Measurements from ENCODE around the gene FAXDC2. TPM values are rescaled to one million over a fixed set of nuclear protein-coding genes. Genes with fewer than 3 reads are reported as not detected.

The FAXDC2 gene
- total RNA-seq, 1 donor from 2014 or later, result 25.3 TPM

GRCh38 chr5:154860765-154861164, 10.4 kb upstream of the FAXDC2 start:
- Histone ChIP-seq H3K4me3 (peak overlapping the region; percentile 74 to 90), H3K9me3 (no peaks in the 10 kb centered on the region), H3K36me3 (peaks cover 16 to 25% of the 10 kb centered on the region in 2 donors), H3K4me1 (peaks cover 0 to 22% of the 10 kb centered on the region in 2 donors), H3K27me3 (no peaks in the 10 kb centered on the region), H3K27ac (no peak overlapping the region)
- DNase-seq (ENCODE audit: low spot score in 2 of 2), result no peak
- intact Hi-C loops (cut with DNase I), result no loop called here
- no peak for TF ChIP-seq CTCF (IDR thresholded peaks at IDR 0.05)

- H3K4me1 ChIP-seq, result peaks cover 0 to 22% of the 10 kb centered on the region in 2 donors
- no peaks in the 10 kb centered on the region for H3K9me3 ChIP-seq
- intact Hi-C loops (cut with DNase I), result no loop called here
- peak overlapping the region; percentile 74 to 90 for H3K4me3 ChIP-seq
- peaks cover 10 to 19% of the 10 kb centered on the region in 2 donors for H3K36me3 ChIP-seq
- no peak for TF ChIP-seq CTCF (IDR thresholded peaks at IDR 0.05)
- H3K27me3 ChIP-seq, result no peaks in the 10 kb centered on the region
- DNase-seq (ENCODE audit: low spot score in 2 of 2), result peak in 1 of 2 donors; percentile 69
- H3K27ac ChIP-seq, result peak overlapping the region; percentile 94 to 98
These were observed 9.7 kb upstream of the FAXDC2 start for GRCh38 chr5:154860123-154860522.

- Histone ChIP-seq H3K4me3 (peak overlapping the region; percentile 74 to 90), H3K36me3 (peaks cover 4 to 11% of the 10 kb centered on the region in 2 donors), H3K4me1 (peaks cover 0 to 22% of the 10 kb centered on the region in 2 donors), H3K27me3 (no peaks in the 10 kb centered on the region), H3K9me3 (no peaks in the 10 kb centered on the region), H3K27ac (peak overlapping the region; percentile 94 to 98)
- peak in 1 of 2 donors; percentile 55 for DNase-seq (ENCODE audit: low spot score in 2 of 2)
- intact Hi-C loops (cut with DNase I), result loop anchor here (1.0 to 10.0 kb wide), 4 partner anchors 24 to 414 kb away; partner anchors contain the start of genes LARP1, MRPL22 and SAP30L
- TF ChIP-seq CTCF (IDR thresholded peaks at IDR 0.05), result no peak
These were observed 8.8 kb upstream of the FAXDC2 start for GRCh38 chr5:154858972-154859871.

- intact Hi-C loops (cut with DNase I), result loop anchor here (1.0 to 10.0 kb wide), 4 partner anchors 23 to 414 kb away; partner anchors contain the start of genes LARP1, MRPL22 and SAP30L
- H3K36me3 ChIP-seq, result peaks cover 0 to 3% of the 10 kb centered on the region in 2 donors
- H3K27ac ChIP-seq, result peak within 1 kb of the TSS; percentile 94 to 98
- TF ChIP-seq CTCF (IDR thresholded peaks at IDR 0.05), result no peak
- no peaks in the 10 kb centered on the region for H3K27me3 ChIP-seq
- peaks cover 0 to 22% of the 10 kb centered on the region in 2 donors for H3K4me1 ChIP-seq
- DNase-seq (ENCODE audit: low spot score in 2 of 2), result peak; percentile 92 to 99
- H3K9me3 ChIP-seq, result no peaks in the 10 kb centered on the region
- H3K4me3 ChIP-seq, result peak within 1 kb of the TSS; percentile 74 to 90
These were observed 8.0 kb upstream of the FAXDC2 start, which contains the start of gene CNOT8 for GRCh38 chr5:154858297-154858971. CNOT8 (plus strand) TSS chr5:154858627; CDS start chr5:154863279, 4,652 bp downstream.

- H3K27me3 ChIP-seq, result no peaks in the 10 kb centered on the region
- H3K36me3 ChIP-seq, result no peaks in the 10 kb centered on the region
- peaks cover 0 to 22% of the 10 kb centered on the region in 2 donors for H3K4me1 ChIP-seq
- no peaks in the 10 kb centered on the region for H3K9me3 ChIP-seq
- H3K4me3 ChIP-seq, result peak overlapping the region; percentile 74 to 90
- peak; percentile 91 to 98 for DNase-seq (ENCODE audit: low spot score in 2 of 2)
- H3K27ac ChIP-seq, result peak overlapping the region; percentile 94 to 98
- TF ChIP-seq CTCF (IDR thresholded peaks at IDR 0.05), result peak in 1 of 3 experiments; percentile 3
- intact Hi-C loops (cut with DNase I), result loop anchor here (1.0 to 10.0 kb wide), 5 partner anchors 22 to 413 kb away; partner anchors contain the start of genes LARP1, MRPL22 and SAP30L
These were observed 7.3 kb upstream of the FAXDC2 start for GRCh38 chr5:154857530-154858296.
